Peyer's patch (tissue), 4 donors: Measurements from ENCODE around the gene MAP3K9.

Experiments
- CTCF ChIP-seq, 6 experiments: fragments of 450-650 bp in 4 of 6; fragments of 200-600 bp in 2 of 6; sonication (generic) in 1 of 6; IDR thresholded peaks; one replicate each; pipeline ENCODE4 v1.5.1; 2017 to 2019; ENCODE audit warnings: antibody characterized with exemption in 6 of 6, mild to moderate bottlenecking in 3 of 6, moderate library complexity in 1 of 6
- POLR2A ChIP-seq, 2 donors: fragments of 450-650 bp; IDR thresholded peaks; one replicate each; pipeline ENCODE4 v1.5.1; 2017; ENCODE audit warnings: antibody characterized with exemption in 2 of 2, mild to moderate bottlenecking in 2 of 2, moderate library complexity in 2 of 2

- TF ChIP-seq CTCF (IDR thresholded peaks at IDR 0.05) (no peak), POLR2A (IDR thresholded peaks at IDR 0.05) (no peak)
Measured at GRCh38 chr14:70706177-70706576, 103.1 kb downstream of the MAP3K9 start.
